Mammary epithelial cell (primary cell): ENCODE results near the gene TENT4B.

Source experiments
- EZH2 ChIP-seq: IDR thresholded peaks from 2 replicates; pipeline ENCODE4 v1.6.1; 2012; ENCODE audit warnings: low read length, inconsistent platforms, borderline replicate concordance
- TF ChIP-seq, protein P1 (sequence below), 2 donors: IDR thresholded peaks in 1 of 2; conservative IDR thresholded peaks in 1 of 2; 2 replicates each; pipeline ENCODE4 v1.5.1; 2011 to 2012; ENCODE audit warnings: inconsistent platforms in 2 of 2, low read length in 2 of 2, mild to moderate bottlenecking in 2 of 2, control low read depth in 1 of 2, low read depth in 1 of 2; ENCODE audit not compliant: insufficient read depth in 1 of 2; ENCODE audit errors: extremely low read depth in 1 of 2

DNA sequence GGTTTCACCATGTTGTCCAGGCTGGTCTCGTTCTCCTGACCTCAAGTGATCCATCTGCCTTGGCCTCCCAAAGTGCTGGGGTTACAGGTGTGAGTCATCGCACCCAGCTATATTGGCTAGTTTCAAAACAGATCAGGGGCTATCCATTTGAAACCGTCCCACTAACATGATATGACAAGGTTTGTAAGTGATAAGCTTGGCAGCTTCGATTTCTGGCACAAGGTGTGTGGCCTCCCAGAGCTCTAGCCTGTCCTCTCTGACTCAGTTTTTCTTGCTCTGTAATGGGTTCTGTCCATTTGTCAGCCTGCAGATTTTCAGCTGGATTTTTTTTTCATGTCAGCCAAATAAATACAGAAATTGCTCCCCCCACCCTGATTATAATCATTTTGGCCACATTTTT, 31.8 kb upstream of the TENT4B start:
- TF ChIP-seq, protein P1, sequence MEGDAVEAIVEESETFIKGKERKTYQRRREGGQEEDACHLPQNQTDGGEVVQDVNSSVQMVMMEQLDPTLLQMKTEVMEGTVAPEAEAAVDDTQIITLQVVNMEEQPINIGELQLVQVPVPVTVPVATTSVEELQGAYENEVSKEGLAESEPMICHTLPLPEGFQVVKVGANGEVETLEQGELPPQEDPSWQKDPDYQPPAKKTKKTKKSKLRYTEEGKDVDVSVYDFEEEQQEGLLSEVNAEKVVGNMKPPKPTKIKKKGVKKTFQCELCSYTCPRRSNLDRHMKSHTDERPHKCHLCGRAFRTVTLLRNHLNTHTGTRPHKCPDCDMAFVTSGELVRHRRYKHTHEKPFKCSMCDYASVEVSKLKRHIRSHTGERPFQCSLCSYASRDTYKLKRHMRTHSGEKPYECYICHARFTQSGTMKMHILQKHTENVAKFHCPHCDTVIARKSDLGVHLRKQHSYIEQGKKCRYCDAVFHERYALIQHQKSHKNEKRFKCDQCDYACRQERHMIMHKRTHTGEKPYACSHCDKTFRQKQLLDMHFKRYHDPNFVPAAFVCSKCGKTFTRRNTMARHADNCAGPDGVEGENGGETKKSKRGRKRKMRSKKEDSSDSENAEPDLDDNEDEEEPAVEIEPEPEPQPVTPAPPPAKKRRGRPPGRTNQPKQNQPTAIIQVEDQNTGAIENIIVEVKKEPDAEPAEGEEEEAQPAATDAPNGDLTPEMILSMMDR (conservative IDR thresholded peaks at IDR 0.05 in 1 of 2, IDR thresholded peaks at IDR 0.05 in 1 of 2; ENCODE audit: extremely low read depth in 1 of 2, insufficient read depth in 1 of 2, low read depth in 1 of 2, low read length in 2 of 2), result no peak
- no peak for TF ChIP-seq EZH2
